Fibroblast of the aortic adventitia (primary cell): ENCODE measurements around the gene CAPN2. TPM values are rescaled to one million over a fixed set of nuclear protein-coding genes. Genes with fewer than 3 reads are reported as not detected.

Source experiments
- DNase-seq: peaks from one replicate; pipeline ENCODE4 v3.0.0-alpha.2; 2010; ENCODE audit warnings: low read depth
- H3K4me3 ChIP-seq: 2 replicates; pipeline ENCODE4 v1.5.1; 2011; ENCODE audit warnings: low read depth, mild to moderate bottlenecking, control low read depth, low read length, moderate library complexity
- CTCF ChIP-seq: IDR thresholded peaks from 2 replicates; pipeline ENCODE4 v1.5.1; 2011; ENCODE audit warnings: mild to moderate bottlenecking, low read length, control low read depth, inconsistent platforms; ENCODE audit not compliant: insufficient read depth
- total RNA-seq: library from RNA; depleted of rRNA; stranded (reverse); fragments of >200 nt; gene quantifications from 2 replicates; pipeline ENCODE4 v1.2.3, GENCODE V29; 2012; ENCODE audit warnings: low replicate concordance

CAPN2 gene
- total RNA-seq, 1 donor, result 481 TPM

GRCh38 chr1:223708651-223709268, 3.6 kb upstream of the CAPN2 start:
- DNase-seq, result no peak
- no peak for TF ChIP-seq CTCF
- no peak overlapping the region for H3K4me3 ChIP-seq

- peak; percentile 66 for TF ChIP-seq CTCF
- DNase-seq, result peak; percentile 61
- no peak overlapping the region for H3K4me3 ChIP-seq
These were observed 2.7 kb upstream of the CAPN2 start for GRCh38 chr1:223709598-223709997.

GRCh38 chr1:223710179-223711133, 1.9 kb upstream of the CAPN2 start:
- DNase-seq, result no peak
- H3K4me3 ChIP-seq, result no peak overlapping the region
- TF ChIP-seq CTCF, result no peak

- no peak overlapping the region for H3K4me3 ChIP-seq
- no peak for TF ChIP-seq CTCF
- peak; percentile 63 for DNase-seq
These were observed 1.2 kb upstream of the CAPN2 start for GRCh38 chr1:223711173-223711572.

- peak overlapping the region; percentile 47 for H3K4me3 ChIP-seq
- no peak for DNase-seq
- no peak for TF ChIP-seq CTCF
These were observed 569 bp upstream of the CAPN2 start for GRCh38 chr1:223711747-223712193.

- peak overlapping the region; percentile 93 for H3K4me3 ChIP-seq
- DNase-seq, result no peak
- no peak for TF ChIP-seq CTCF
These were observed 623 bp downstream of the CAPN2 start for GRCh38 chr1:223712850-223713474.
